GM12878 (cell line): Measurements from ENCODE around the gene HINT3. TPM values are rescaled to one million over a fixed set of nuclear protein-coding genes. Genes with fewer than 3 reads are reported as not detected.
"Not testable (repeated sequence)": the region's sequence is repeated elsewhere in the genome, so short reads cannot be mapped to it uniquely, and the experiment has no call there.

Experiments
- ATAC-seq: fragments of 200-7000 bp; cut with Tn5 transposase; 3 replicates; pipeline ENCODE4 v1.9.1; 2020; ENCODE audit warnings: mild to moderate bottlenecking, moderate library complexity
- BruUV-seq: library from RNA; stranded (reverse); fragments of 400-500 nt; replicated peaks from 2 replicates; lab custom pipeline; 2021; lab: Mats Ljungman, UMichigan
- CTCF ChIA-PET: fragments of 300-600 bp; sonication (Branson Sonifier 250); formaldehyde crosslinking; extraction: SDS; loops from one replicate; lab custom pipeline; 2021; ENCODE audit warnings: inconsistent platforms; lab: Yijun Ruan, JAX
- POLR2A ChIA-PET: fragments of 350-600 bp; formaldehyde crosslinking; extraction: SDS; loops from one replicate; lab custom pipeline; 2021; ENCODE audit warnings: inconsistent platforms; lab: Charles Lee
- RAD21 ChIA-PET: fragments of 300-600 bp; sonication (Branson Sonifier 250); formaldehyde crosslinking; loops from one replicate; lab custom pipeline; 2023; ENCODE audit warnings: antibody characterized with exemption; ENCODE audit not compliant: unreplicated experiment; lab: Charles Lee
- SMC1A ChIA-PET: fragments of 300-600 bp; sonication (Branson Sonifier 250); formaldehyde crosslinking; loops from one replicate; lab custom pipeline; 2023; ENCODE audit not compliant: unreplicated experiment, uncharacterized antibody; lab: Charles Lee
- DNase-seq: peaks from one replicate; pipeline ENCODE4 v3.0.0-alpha.2; 2011; ENCODE audit warnings: low read depth, low spot score
- FAIRE-seq: peaks from 3 replicates; lab custom pipeline; 2011; peaks lifted over from hg19 to GRCh38; lab: Jason Lieb, UNC
- H2AFZ ChIP-seq: 2 replicates; pipeline ENCODE4 v1.6.0; 2011; ENCODE audit warnings: low read depth, low read length, control low read depth; ENCODE audit not compliant: control insufficient read depth
- H3K27ac ChIP-seq: 2 replicates; pipeline ENCODE4 v1.5.1; 2011; ENCODE audit warnings: control low read depth; ENCODE audit not compliant: control insufficient read depth, insufficient read depth
- H3K27me3 ChIP-seq, 2 experiments: replicated peaks in 1 of 2; 2 replicates each; pipeline versions ENCODE4 v1.6.0 to v1.6.1; 2011; ENCODE audit warnings: low read length in 1 of 2; ENCODE audit not compliant: control insufficient read depth in 2 of 2, insufficient read depth in 2 of 2
- H3K36me3 ChIP-seq, 2 experiments: 2 replicates each; pipeline ENCODE4 v1.5.1; 2011; ENCODE audit warnings: low read length in 1 of 2; ENCODE audit not compliant: control insufficient read depth in 2 of 2, insufficient read depth in 2 of 2
- H3K4me1 ChIP-seq: 2 replicates; pipeline ENCODE4 v1.6.1; 2011; ENCODE audit warnings: mild to moderate bottlenecking, low read length, moderate library complexity, mixed read lengths; ENCODE audit not compliant: control insufficient read depth, insufficient read depth
- H3K4me2 ChIP-seq: 2 replicates; pipeline ENCODE4 v1.6.0; 2011; ENCODE audit warnings: control low read depth; ENCODE audit not compliant: control insufficient read depth, insufficient read depth
- H3K4me3 ChIP-seq: fragments of 200-600 bp; sonication (generic); 2 replicates; pipeline ENCODE4 v1.5.1; 2016
- H3K79me2 ChIP-seq: 2 replicates; pipeline ENCODE4 v1.6.0; 2011; ENCODE audit warnings: low read length; ENCODE audit not compliant: control insufficient read depth, insufficient read depth
- H3K9ac ChIP-seq: 2 replicates; pipeline ENCODE4 v1.8.0; 2011; ENCODE audit warnings: low read length, control low read depth, mixed read lengths; ENCODE audit not compliant: control insufficient read depth, insufficient read depth
- H3K9me3 ChIP-seq: replicated peaks from 3 replicates; pipeline ENCODE4 v1.5.1; 2011; ENCODE audit warnings: mild to moderate bottlenecking, low read length; ENCODE audit not compliant: control insufficient read depth, insufficient read depth
- H4K20me1 ChIP-seq: 2 replicates; pipeline ENCODE4 v1.6.0; 2011; ENCODE audit not compliant: control insufficient read depth, insufficient read depth
- BMI1 ChIP-seq: fragments of 450-650 bp; IDR thresholded peaks from 2 replicates; pipeline ENCODE4 v1.6.1; 2016; ENCODE audit warnings: mild to moderate bottlenecking, moderate library complexity, borderline replicate concordance
- CBX5 ChIP-seq: sonication (generic); IDR thresholded peaks from 2 replicates; pipeline ENCODE4 v1.6.1; 2016; ENCODE audit warnings: low read depth, moderate library complexity, mild to moderate bottlenecking, inconsistent platforms
- HDAC2 ChIP-seq: fragments of 200-600 bp; sonication (generic); IDR thresholded peaks from 2 replicates; pipeline ENCODE4 v1.6.1; 2017
- HSF1 ChIP-seq: fragments of 150-350 bp; IDR thresholded peaks from 2 replicates; pipeline ENCODE4 v1.6.1; 2014; ENCODE audit warnings: mild to moderate bottlenecking, low read depth, low read length
- MLLT1 ChIP-seq: fragments of 450-650 bp; IDR thresholded peaks from 2 replicates; pipeline ENCODE4 v1.6.1; 2016; ENCODE audit warnings: mild to moderate bottlenecking
- NFYA ChIP-seq: IDR thresholded peaks from 2 replicates; pipeline ENCODE4 v1.6.1; 2011; ENCODE audit warnings: low read depth, mild to moderate bottlenecking, low read length, improper control_type of control experiment, borderline replicate concordance
- NFYB ChIP-seq: IDR thresholded peaks from 2 replicates; pipeline ENCODE4 v1.6.1; 2011; ENCODE audit warnings: low read depth, mild to moderate bottlenecking, low read length, improper control_type of control experiment, moderate library complexity; ENCODE audit not compliant: insufficient read depth
- PAX8 ChIP-seq: fragments of 450-650 bp; IDR thresholded peaks from 2 replicates; pipeline ENCODE4 v1.6.1; 2017; ENCODE audit warnings: mild to moderate bottlenecking, moderate library complexity
- RELA ChIP-seq: fragments of 450-650 bp; IDR thresholded peaks from 2 replicates; pipeline ENCODE4 v1.8.0; 2014; ENCODE audit warnings: borderline replicate concordance; ENCODE audit not compliant: partially characterized antibody
- SMARCA5 ChIP-seq: fragments of 450-650 bp; IDR thresholded peaks from 2 replicates; pipeline ENCODE4 v1.6.1; 2017; ENCODE audit warnings: mild to moderate bottlenecking
- SP1 ChIP-seq: IDR thresholded peaks from one replicate; pipeline ENCODE4 v1.6.1; 2011; ENCODE audit warnings: low read depth, low read length
- STAT3 ChIP-seq: IDR thresholded peaks from 2 replicates; pipeline ENCODE4 v1.6.1; 2011; ENCODE audit warnings: low read depth, low read length, improper control_type of control experiment
- YY1 ChIP-seq: IDR thresholded peaks from 2 replicates; pipeline ENCODE4 v1.6.1; 2011; ENCODE audit warnings: low read depth, mild to moderate bottlenecking, low read length
- ZNF24 ChIP-seq: fragments of 450-650 bp; IDR thresholded peaks from 2 replicates; pipeline ENCODE4 v1.6.1; 2017; ENCODE audit warnings: antibody characterized with exemption, mild to moderate bottlenecking
- WGBS: methylation state at CpG from one replicate; pipeline ENCODE4 v1.1.6; 2016; ENCODE audit warnings: low lambda C conversion rate; ENCODE audit not compliant: insufficient replicate concordance, insufficient coverage; ENCODE audit errors: missing lambda C conversion rate; 5-methylcytosine and 5-hydroxymethylcytosine counted together
- in situ Hi-C: fragments of 300-500 bp; cut with MboI; formaldehyde crosslinking; loops from 9 replicates; pipeline ENCODE4 v1.14.3; 2018; ENCODE audit warnings: mixed read lengths
- intact Hi-C: fragments of 100-400 bp; cut with micrococcal nuclease; formaldehyde crosslinking; loops from one replicate; pipeline ENCODE4 v1.14.2; 2022; ENCODE audit not compliant: unreplicated experiment
- polyA plus RNA-seq, 11 experiments: library from polyadenylated mRNA; depleted of rRNA in 4 of 11; unstranded in 6 of 11; stranded (reverse) in 5 of 11; fragments of >200 nt; fragmentation: Nextera tagmentation in 4 of 11; fragmentation: Illumina TruSeq in 1 of 11; extraction: Ambion mirVana in 4 of 11; extraction: Trizol in 1 of 11; gene quantifications; 1 replicate in 1 of 11; 2 replicates in 10 of 11; pipeline versions ENCODE4 v1.2.1 to v1.2.3, GENCODE V29; 2011 to 2016; ENCODE audit warnings: inconsistent platforms in 2 of 11, missing spikeins in 2 of 11, low read depth in 1 of 11
- total RNA-seq, 4 experiments: library from RNA; depleted of rRNA in 3 of 4; stranded (reverse); fragments of >200 nt in 3 of 4; fragmentation: Illumina TruSeq in 1 of 4; extraction: Trizol in 1 of 4; gene quantifications; 2 replicates each; pipeline versions ENCODE4 v1.2.1 to v1.2.3, GENCODE V29; 2013 to 2021
- TF ChIP-seq, protein P1 (sequence below): fragments of 450-650 bp; IDR thresholded peaks from 2 replicates; pipeline ENCODE4 v1.6.1; 2017; ENCODE audit warnings: borderline replicate concordance

Gene HINT3
- total and polyA plus RNA-seq, 10 of the 15 experiments (the other 5 are each of a cell fraction or from before 2014, with no cell fraction given) = 0.72 to 9.1 (median 5.4) TPM

DNA sequence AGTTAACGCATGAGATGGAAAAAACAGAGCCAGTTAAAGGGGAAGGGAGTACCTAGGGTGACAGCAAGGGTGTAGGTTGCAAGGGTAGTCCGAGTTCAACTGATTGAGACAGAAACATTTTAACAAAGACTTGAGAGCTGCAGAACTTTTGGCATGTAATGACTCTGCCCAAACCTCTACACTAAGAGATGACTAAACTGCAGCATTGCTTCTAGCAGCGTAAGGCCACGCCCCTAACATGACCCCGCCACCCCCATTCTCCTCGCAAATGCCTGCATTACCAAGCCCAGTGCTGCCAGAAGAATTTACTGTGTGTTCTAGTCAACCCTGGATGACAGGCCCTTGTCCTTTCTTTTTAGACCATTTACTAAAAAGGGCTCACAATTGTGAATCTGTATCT is 6.3 kb upstream of the HINT3 start:
- Histone ChIP-seq H4K20me1 (no peaks in the 10 kb centered on the region), H3K4me1 (no peaks in the 10 kb centered on the region), H2AFZ (no peak overlapping the region), H3K36me3 (no peaks in the 10 kb centered on the region), H3K27ac (no peak overlapping the region), H3K4me2 (no peak overlapping the region), H3K4me3 (no peak overlapping the region), H3K27me3 (no peaks in the 10 kb centered on the region), H3K79me2 (no peaks in the 10 kb centered on the region), H3K9me3 (no peaks in the 10 kb centered on the region), H3K9ac (no peak overlapping the region)
- intact Hi-C loops = no loop called here
- ChIA-PET CTCF (interaction anchor here (1.8 kb wide), 1 partner anchor 44 kb away, joined by 14 read pairs; no protein-coding TSS in a partner anchor), RAD21 (no interaction called here), SMC1A (interaction anchor here (9.8 kb wide), 1 partner anchor 168 kb away, joined by 179 read pairs; no protein-coding TSS in a partner anchor), POLR2A (no interaction called here)
- TF ChIP-seq SMARCA5 (no peak), HDAC2 (no peak), PAX8 (no peak), BMI1 (no peak), ZNF24 (no peak), CBX5 (no peak), NFYA (no peak), STAT3 (no peak), YY1 (no peak), NFYB (no peak), HSF1 (no peak), SP1 (no peak), MLLT1 (no peak), RELA (no peak)
- TF ChIP-seq, protein P1, sequence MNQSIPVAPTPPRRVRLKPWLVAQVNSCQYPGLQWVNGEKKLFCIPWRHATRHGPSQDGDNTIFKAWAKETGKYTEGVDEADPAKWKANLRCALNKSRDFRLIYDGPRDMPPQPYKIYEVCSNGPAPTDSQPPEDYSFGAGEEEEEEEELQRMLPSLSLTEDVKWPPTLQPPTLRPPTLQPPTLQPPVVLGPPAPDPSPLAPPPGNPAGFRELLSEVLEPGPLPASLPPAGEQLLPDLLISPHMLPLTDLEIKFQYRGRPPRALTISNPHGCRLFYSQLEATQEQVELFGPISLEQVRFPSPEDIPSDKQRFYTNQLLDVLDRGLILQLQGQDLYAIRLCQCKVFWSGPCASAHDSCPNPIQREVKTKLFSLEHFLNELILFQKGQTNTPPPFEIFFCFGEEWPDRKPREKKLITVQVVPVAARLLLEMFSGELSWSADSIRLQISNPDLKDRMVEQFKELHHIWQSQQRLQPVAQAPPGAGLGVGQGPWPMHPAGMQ = no peak
- WGBS = 58% methylated on average over 6 of the region's 6 CpGs
- ATAC-seq (no peak), FAIRE-seq (no peak), DNase-seq (no peak)
- in situ Hi-C loops = no loop called here
- BruUV-seq = no TSS peak

DNA sequence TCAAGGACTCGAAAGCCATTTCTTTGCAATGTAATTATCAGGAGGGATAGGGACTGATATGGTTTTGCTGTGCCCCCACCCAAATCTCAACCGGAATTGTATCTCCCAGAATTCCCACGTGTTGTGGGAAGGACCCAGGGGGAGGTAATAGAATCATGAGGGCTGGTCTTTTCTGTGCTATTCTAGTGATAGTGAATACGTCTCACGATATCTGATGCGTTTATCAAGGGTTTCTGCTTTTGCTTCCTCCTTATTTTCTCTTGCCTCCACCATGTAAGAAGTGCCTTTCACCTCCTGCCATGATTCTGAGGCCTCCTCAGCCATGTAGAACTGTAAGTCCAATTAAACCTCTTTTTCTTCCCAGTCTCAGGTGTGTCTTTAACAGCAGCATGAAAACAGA is 5.9 kb upstream of the HINT3 start:
- H3K4me3 ChIP-seq, ATAC-seq, H2AFZ ChIP-seq, H3K27ac ChIP-seq, FAIRE-seq, H3K79me2 ChIP-seq, H3K4me2 ChIP-seq, H3K27me3 ChIP-seq, H3K36me3 ChIP-seq, BruUV-seq, DNase-seq, H3K4me1 ChIP-seq, H4K20me1 ChIP-seq, in situ Hi-C loops, H3K9me3 ChIP-seq, H3K9ac ChIP-seq, intact Hi-C loops: not testable (repeated sequence)
- POLR2A ChIA-PET = interaction anchor here (1.2 kb wide), 1 partner anchor 50 kb away, joined by 3 read pairs; no protein-coding TSS in a partner anchor
- SMC1A ChIA-PET = interaction anchor here (3.1 to 9.8 kb wide), 5 partner anchors 27 to 168 kb away, joined by 13 to 179 read pairs (median 35); partner anchors contain the start of gene NCOA7
- 55% methylated on average over 6 of the region's 6 CpGs for WGBS
- CTCF ChIA-PET = interaction anchor here (0.6 to 15.3 kb wide), 11 partner anchors 18 to 649 kb away, joined by 3 to 505 read pairs (median 11); partner anchors contain the start of genes HDDC2 and NCOA7
- RAD21 ChIA-PET = interaction anchor here (1.3 to 3.4 kb wide), 5 partner anchors 18 to 169 kb away, joined by 3 to 48 read pairs (median 4); no protein-coding TSS in a partner anchor
